SK-N-SH (cell line): Measurements from ENCODE around the gene PRDM5.

ENCODE experiments used
- EP300 ChIP-seq, 2 experiments: IDR thresholded peaks; 2 replicates each; pipeline versions ENCODE4 v1.4.0 to v1.6.1; 2012; ENCODE audit warnings: borderline replicate concordance in 1 of 2, low read depth in 1 of 2, low read length in 1 of 2
- EZH2phosphoT487 ChIP-seq: fragments of 200-600 bp; sonication (generic); IDR thresholded peaks from 2 replicates; pipeline ENCODE4 v1.6.1; 2017; ENCODE audit warnings: low read depth, mixed run types, mild to moderate bottlenecking, antibody characterized with exemption, moderate library complexity, borderline replicate concordance
- FOSL2 ChIP-seq: IDR thresholded peaks from 2 replicates; pipeline ENCODE4 v1.4.0; 2012; ENCODE audit warnings: low read depth, mild to moderate bottlenecking, moderate library complexity, borderline replicate concordance
- FOXM1 ChIP-seq: IDR thresholded peaks from 2 replicates; pipeline ENCODE4 v1.4.0; 2012; ENCODE audit warnings: low read depth, mild to moderate bottlenecking
- GABPA ChIP-seq: IDR thresholded peaks from 2 replicates; pipeline ENCODE4 v1.4.0; 2012; ENCODE audit warnings: low read depth, mild to moderate bottlenecking
- JUND ChIP-seq: IDR thresholded peaks from 2 replicates; pipeline ENCODE4 v1.4.0; 2012
- MEF2A ChIP-seq: IDR thresholded peaks from 2 replicates; pipeline ENCODE4 v1.4.0; 2012; ENCODE audit warnings: low read depth, borderline replicate concordance
- SMC3 ChIP-seq: IDR thresholded peaks from 2 replicates; pipeline ENCODE4 v1.6.1; 2012; ENCODE audit warnings: low read depth, low read length, improper control_type of control experiment
- TCF12 ChIP-seq: IDR thresholded peaks from 2 replicates; pipeline ENCODE4 v1.4.0; 2012
- TF ChIP-seq, protein P1 (sequence below): fragments of 200-600 bp; sonication (generic); IDR thresholded peaks from 2 replicates; pipeline ENCODE4 v1.6.1; 2017; ENCODE audit warnings: antibody characterized with exemption, mild to moderate bottlenecking, moderate library complexity

DNA sequence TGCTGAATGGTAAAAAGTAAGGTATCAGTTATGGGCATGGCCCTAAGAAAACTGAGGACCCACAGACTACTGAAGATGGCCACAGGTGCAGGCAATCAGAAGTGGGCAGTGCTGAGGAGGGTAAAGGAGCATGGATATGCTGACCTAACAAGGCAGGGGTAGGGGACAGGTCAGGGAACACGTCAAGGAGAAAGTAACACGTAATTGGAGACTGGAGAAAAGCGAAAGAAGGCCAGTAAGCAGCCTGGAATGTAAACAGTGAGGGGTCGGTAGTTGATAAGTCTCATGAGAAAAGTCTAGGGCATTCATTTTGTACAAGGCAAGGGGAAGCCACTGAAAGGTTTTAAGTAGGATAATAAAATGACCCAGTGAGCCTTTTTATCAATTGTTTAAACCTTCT lies 153.3 kb downstream of the PRDM5 start:
- TF ChIP-seq JUND (no peak), SMC3 (no peak), GABPA (no peak), EP300 (IDR thresholded peaks at IDR 0.05; ENCODE audit: borderline replicate concordance in 1 of 2, low read depth in 1 of 2, low read length in 1 of 2) (no peak), TCF12 (no peak), EZH2phosphoT487 (no peak), MEF2A (no peak), FOXM1 (no peak), FOSL2 (no peak)
- TF ChIP-seq, protein P1, sequence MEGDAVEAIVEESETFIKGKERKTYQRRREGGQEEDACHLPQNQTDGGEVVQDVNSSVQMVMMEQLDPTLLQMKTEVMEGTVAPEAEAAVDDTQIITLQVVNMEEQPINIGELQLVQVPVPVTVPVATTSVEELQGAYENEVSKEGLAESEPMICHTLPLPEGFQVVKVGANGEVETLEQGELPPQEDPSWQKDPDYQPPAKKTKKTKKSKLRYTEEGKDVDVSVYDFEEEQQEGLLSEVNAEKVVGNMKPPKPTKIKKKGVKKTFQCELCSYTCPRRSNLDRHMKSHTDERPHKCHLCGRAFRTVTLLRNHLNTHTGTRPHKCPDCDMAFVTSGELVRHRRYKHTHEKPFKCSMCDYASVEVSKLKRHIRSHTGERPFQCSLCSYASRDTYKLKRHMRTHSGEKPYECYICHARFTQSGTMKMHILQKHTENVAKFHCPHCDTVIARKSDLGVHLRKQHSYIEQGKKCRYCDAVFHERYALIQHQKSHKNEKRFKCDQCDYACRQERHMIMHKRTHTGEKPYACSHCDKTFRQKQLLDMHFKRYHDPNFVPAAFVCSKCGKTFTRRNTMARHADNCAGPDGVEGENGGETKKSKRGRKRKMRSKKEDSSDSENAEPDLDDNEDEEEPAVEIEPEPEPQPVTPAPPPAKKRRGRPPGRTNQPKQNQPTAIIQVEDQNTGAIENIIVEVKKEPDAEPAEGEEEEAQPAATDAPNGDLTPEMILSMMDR: no peak
